AG10803 (cell line): Measurements from ENCODE around the gene NTNG1.
"Not testable (repeated sequence)": the region's sequence is repeated elsewhere in the genome, so short reads cannot be mapped to it uniquely, and the experiment has no call there.

Experiments used
- DNase-seq: peaks from one replicate; pipeline ENCODE4 v3.0.0; 2010; ENCODE audit warnings: low read depth
- H3K4me3 ChIP-seq: 2 replicates; pipeline ENCODE4 v1.5.1; 2011; ENCODE audit warnings: mild to moderate bottlenecking, low read length, control low read depth
- TF ChIP-seq, protein P1 (sequence below): conservative IDR thresholded peaks from 2 replicates; pipeline ENCODE4 v1.5.1; 2011; ENCODE audit warnings: mild to moderate bottlenecking, low read length, control low read depth, inconsistent platforms

Gene NTNG1

DNA sequence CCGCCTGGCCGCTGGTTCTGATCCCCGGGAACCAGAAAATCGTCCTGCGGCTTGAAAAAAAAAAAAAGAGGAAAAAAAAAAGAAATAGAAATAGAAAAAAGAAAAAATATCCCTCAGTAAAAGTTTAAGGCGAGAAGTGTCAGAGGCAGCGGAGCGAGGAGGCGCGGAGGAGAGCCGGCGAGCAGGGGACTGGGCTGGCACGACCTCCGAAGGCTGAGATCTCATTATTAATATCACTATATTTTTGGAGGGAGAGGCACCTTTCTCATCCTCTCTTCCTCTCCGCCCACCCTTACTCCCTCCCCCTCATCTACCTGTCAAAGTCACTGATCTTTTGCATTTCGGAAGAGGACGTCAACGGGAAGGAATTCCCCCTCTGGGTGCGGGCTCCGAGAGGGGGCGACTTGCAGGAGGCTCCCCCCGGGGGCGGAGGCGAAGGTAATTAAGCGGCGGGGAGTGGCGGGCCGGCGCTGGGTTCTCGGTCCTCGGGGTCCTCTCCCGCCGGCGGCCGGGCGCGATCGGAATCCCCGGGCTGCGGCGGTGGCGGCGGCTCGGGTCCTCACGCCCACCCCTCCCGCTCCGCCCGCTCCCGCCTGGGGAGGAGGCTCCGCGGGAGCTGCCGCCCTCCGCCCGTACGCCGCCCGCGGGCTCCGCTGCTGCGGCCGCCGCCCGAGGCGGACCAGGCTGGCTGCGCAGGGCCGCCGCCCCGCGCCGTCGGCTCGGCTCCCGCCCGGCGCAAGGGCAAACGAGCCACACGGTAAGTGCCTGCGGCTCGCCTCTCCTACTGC, at the start of gene NTNG1:
Gene NTNG1, plus strand, starts transcription at position 337 of the 788 bp plus-strand sequence.
- TF ChIP-seq, protein P1, sequence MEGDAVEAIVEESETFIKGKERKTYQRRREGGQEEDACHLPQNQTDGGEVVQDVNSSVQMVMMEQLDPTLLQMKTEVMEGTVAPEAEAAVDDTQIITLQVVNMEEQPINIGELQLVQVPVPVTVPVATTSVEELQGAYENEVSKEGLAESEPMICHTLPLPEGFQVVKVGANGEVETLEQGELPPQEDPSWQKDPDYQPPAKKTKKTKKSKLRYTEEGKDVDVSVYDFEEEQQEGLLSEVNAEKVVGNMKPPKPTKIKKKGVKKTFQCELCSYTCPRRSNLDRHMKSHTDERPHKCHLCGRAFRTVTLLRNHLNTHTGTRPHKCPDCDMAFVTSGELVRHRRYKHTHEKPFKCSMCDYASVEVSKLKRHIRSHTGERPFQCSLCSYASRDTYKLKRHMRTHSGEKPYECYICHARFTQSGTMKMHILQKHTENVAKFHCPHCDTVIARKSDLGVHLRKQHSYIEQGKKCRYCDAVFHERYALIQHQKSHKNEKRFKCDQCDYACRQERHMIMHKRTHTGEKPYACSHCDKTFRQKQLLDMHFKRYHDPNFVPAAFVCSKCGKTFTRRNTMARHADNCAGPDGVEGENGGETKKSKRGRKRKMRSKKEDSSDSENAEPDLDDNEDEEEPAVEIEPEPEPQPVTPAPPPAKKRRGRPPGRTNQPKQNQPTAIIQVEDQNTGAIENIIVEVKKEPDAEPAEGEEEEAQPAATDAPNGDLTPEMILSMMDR = no peak
- H3K4me3 ChIP-seq = peak within 1 kb of the TSS; percentile 76
- DNase-seq = no peak

DNA sequence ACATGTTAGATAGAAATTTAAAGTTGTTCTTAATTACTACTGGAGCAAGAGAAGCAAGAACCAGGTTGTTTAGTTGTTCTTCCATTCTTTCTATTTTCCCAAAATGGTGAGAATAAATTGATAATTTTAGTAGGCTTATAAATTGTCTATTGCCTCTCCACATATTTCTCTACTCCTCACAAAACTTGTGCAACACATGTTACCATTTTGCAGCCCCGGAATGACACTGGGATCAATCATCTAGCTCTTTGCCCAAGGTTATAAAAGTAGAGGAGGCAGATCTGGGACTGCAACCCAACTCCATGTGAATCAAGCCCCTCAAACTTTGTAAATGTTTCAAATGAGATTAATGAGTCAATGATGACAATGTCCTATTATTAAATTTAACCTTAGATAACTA, 49.4 kb upstream of the NTNG1 start:
- no peak overlapping the region for H3K4me3 ChIP-seq
- DNase-seq = no peak
- TF ChIP-seq, protein P1 = no peak

DNA sequence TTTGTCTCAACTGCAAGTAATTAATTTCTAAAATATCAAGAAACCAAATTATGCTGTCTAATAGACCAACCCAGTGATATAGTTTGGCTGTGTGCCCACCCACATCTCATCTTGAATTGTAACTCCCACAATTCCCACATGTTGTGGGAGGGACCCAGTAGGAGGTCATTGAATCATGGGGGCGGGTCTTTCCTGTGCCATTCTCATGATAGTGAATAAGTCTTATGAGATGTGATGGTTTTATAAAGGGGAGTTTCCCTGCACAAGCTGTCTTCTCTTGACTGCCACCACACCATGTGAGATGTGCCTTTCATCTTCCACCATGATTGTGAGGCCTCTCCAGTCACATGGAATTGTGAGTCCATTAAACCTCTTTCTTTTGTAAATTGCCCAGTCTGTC, 47.4 kb upstream of the NTNG1 start:
- not testable (repeated sequence) for H3K4me3 ChIP-seq, DNase-seq

DNA sequence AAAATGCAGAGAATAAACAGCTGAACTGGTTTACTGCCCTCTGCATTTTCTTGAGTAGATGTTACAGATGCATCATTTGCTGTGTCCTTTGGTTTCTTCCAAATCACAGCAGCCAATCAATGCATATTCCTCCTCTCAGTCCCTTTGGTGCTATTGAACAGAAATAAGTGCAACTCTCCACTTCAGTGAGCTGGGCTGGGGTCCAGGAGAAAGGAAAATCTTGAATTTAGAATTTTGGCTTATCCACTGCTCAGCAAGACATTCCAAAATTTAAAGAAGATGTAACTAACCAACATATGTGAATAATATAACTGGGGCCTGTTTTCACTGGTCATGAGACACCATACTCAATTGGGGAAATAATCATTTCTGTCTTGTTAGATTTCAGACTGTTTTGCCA, 45.2 kb upstream of the NTNG1 start:
- TF ChIP-seq, protein P1 = no peak
- DNase-seq = no peak
- H3K4me3 ChIP-seq = no peak overlapping the region

DNA sequence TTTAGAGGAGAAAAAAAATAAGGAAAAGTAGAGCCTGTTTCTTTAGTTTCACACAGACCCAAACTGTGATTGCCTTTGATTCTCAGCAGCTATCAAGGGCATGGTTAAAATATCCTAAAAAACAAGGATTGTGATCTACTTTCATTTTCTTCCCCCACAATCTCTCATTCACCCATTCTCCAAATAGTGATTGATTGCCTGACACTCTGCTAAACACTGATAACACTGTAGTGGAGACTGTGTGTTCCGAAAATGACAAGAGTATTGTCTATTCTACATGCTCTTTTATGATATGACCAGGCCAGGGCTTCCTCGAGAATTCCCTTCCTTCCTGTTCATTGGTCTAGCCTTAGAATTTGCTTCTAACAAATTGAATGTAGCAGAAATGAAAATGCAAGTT, 44.1 kb upstream of the NTNG1 start:
- TF ChIP-seq, protein P1 = no peak

DNA sequence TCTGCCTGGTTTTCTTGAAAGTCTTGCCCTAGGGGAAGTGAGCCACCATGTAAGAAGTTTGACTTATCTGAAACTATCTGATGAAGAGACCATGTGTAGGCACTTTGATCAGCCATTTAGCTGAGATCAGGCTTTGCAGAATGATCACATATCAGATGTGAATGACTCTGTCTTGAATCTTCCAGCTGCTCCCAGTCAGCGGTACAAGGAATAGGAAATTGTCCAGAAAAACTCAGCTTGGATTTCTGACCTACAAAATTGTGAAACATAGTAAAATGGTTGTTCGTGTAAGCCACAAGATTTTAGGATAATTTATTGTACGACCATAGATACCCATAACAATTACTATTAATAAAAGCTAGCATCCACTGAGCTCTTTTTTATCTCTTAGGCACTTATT, 41.9 kb upstream of the NTNG1 start:
- H3K4me3 ChIP-seq = no peak overlapping the region
- TF ChIP-seq, protein P1 = no peak
- no peak for DNase-seq

More for the DNA sequence above, 44.1 kb upstream of the NTNG1 start:
- no peak for DNase-seq
- no peak overlapping the region for H3K4me3 ChIP-seq

DNA sequence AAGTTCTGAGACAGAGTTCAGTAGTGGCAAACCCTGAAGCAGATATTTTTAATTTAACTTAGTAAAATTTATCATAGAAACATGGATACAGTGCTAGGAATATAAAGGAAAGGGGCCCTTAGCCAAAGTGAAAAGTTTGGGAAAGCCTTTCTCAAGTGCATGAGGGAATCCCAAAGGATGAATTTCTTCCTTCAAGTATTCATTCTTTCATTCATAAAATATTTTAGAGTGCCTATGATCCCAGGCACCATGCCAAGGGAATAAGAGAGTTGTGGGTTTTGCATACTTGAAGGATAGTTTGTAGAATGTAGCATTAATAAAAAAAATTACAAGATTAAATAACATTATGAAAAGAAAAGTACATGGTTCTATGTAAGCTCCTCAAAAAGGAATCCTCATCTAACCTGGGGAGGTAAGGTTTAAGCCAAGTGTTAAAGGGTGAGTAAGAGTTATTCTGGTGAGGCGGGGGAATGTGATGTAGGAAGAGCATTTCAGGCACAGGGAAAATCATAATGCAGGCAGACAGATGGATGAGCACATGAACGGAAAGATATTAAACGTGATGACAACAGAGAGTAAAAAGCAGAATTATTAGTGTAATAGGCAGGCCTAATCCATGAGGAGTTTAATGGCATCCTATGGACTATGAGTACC, 40.4 kb upstream of the NTNG1 start:
- TF ChIP-seq, protein P1 = no peak
- DNase-seq = peak; percentile 13
- no peak overlapping the region for H3K4me3 ChIP-seq
